Loucy (cell line): ENCODE measurements around the gene FBH1.
"Not testable (repeated sequence)": the region's sequence is repeated elsewhere in the genome, so short reads cannot be mapped to it uniquely, and the experiment has no call there.

Experiments used
- H2AFZ ChIP-seq: fragments of 200-600 bp; sonication (generic); 2 replicates; pipeline ENCODE4 v1.6.0; 2016; ENCODE audit warnings: antibody characterized with exemption, mild to moderate bottlenecking, low read length, moderate library complexity
- H3F3A ChIP-seq: fragments of 200-600 bp; 2 replicates; pipeline ENCODE4 v1.6.0; 2016; ENCODE audit warnings: antibody characterized with exemption, low read depth, mild to moderate bottlenecking
- H3K27me3 ChIP-seq: fragments of 200-600 bp; sonication (generic); 2 replicates; pipeline ENCODE4 v1.6.1; 2014; ENCODE audit warnings: low read length, mild to moderate bottlenecking; ENCODE audit not compliant: insufficient read depth, poor library complexity, severe bottlenecking
- H3K36me3 ChIP-seq: fragments of 200-600 bp; sonication (generic); 2 replicates; pipeline ENCODE4 v1.6.1; 2016; ENCODE audit warnings: low read length; ENCODE audit not compliant: insufficient read depth
- H3K4me1 ChIP-seq: fragments of 200-600 bp; sonication (generic); 2 replicates; pipeline ENCODE4 v1.5.1; 2014; ENCODE audit warnings: low read length, mild to moderate bottlenecking; ENCODE audit not compliant: insufficient read depth, poor library complexity, severe bottlenecking
- H3K4me2 ChIP-seq: fragments of 200-600 bp; sonication (generic); 2 replicates; pipeline ENCODE4 v1.6.0; 2014; ENCODE audit warnings: antibody characterized with exemption, low read length, low read depth, mild to moderate bottlenecking; ENCODE audit not compliant: poor library complexity, severe bottlenecking
- H3K4me3 ChIP-seq: fragments of 200-600 bp; sonication (generic); 2 replicates; pipeline ENCODE4 v1.5.1; 2014; ENCODE audit warnings: low read length, mild to moderate bottlenecking, mixed read lengths; ENCODE audit not compliant: poor library complexity, severe bottlenecking
- H3K79me2 ChIP-seq: fragments of 200-600 bp; sonication (generic); 2 replicates; pipeline ENCODE4 v1.6.1; 2014; ENCODE audit warnings: low read length; ENCODE audit not compliant: insufficient read depth
- H3K9ac ChIP-seq: fragments of 200-600 bp; sonication (generic); 2 replicates; pipeline ENCODE4 v1.6.0; 2014; ENCODE audit warnings: mild to moderate bottlenecking, low read depth, low read length, moderate library complexity; ENCODE audit not compliant: poor library complexity, severe bottlenecking
- H3K9me2 ChIP-seq: fragments of 200-600 bp; sonication (generic); replicated peaks from 2 replicates; pipeline ENCODE4 v1.6.1; 2016; ENCODE audit warnings: low read depth, low read length, mixed read lengths
- H3K9me3 ChIP-seq: fragments of 200-600 bp; sonication (generic); 2 replicates; pipeline ENCODE4 v1.6.1; 2014; ENCODE audit warnings: mild to moderate bottlenecking, antibody characterized with exemption, low read length, low read depth; ENCODE audit not compliant: insufficient read depth
- H4K20me1 ChIP-seq: fragments of 200-600 bp; sonication (generic); 2 replicates; pipeline ENCODE4 v1.6.0; 2014; ENCODE audit warnings: antibody characterized with exemption, low read length, mild to moderate bottlenecking; ENCODE audit not compliant: insufficient read depth, poor library complexity, severe bottlenecking
- CTCF ChIP-seq: fragments of 200-600 bp; sonication (generic); conservative IDR thresholded peaks from 2 replicates; pipeline ENCODE4 v1.5.1; 2014; ENCODE audit warnings: mild to moderate bottlenecking, antibody characterized with exemption, low read length
- EZH2phosphoT487 ChIP-seq: fragments of 200-600 bp; IDR thresholded peaks from 2 replicates; pipeline ENCODE4 v1.6.1; 2018; ENCODE audit warnings: antibody characterized with exemption, mild to moderate bottlenecking, moderate library complexity, borderline replicate concordance

The FBH1 gene

GRCh38 chr10:5960070-5960972, 70.3 kb downstream of the FBH1 start:
- Histone ChIP-seq H3K9ac (no peak overlapping the region), H3F3A (no peaks in the 10 kb centered on the region), H3K36me3 (no peaks in the 10 kb centered on the region), H3K4me1 (no peaks in the 10 kb centered on the region), H3K79me2 (no peaks in the 10 kb centered on the region), H3K9me3 (no peaks in the 10 kb centered on the region), H3K9me2 (no peaks in the 10 kb centered on the region), H3K4me2 (no peak overlapping the region), H3K27me3 (no peaks in the 10 kb centered on the region), H4K20me1 (no peaks in the 10 kb centered on the region), H2AFZ (no peak overlapping the region), H3K4me3 (no peak overlapping the region)
- TF ChIP-seq CTCF (no peak), EZH2phosphoT487 (no peak)

- H3K9ac ChIP-seq, H3K79me2 ChIP-seq, H3K4me3 ChIP-seq: not testable (repeated sequence)
Observed at GRCh38 chr10:5960973-5961275, 70.9 kb downstream of the FBH1 start.

GRCh38 chr10:5961405-5962100, 71.5 kb downstream of the FBH1 start:
- no peaks in the 10 kb centered on the region for H3K9me2 ChIP-seq
- H3K4me2 ChIP-seq = no peak overlapping the region
- no peak overlapping the region for H2AFZ ChIP-seq
- H3F3A ChIP-seq = no peaks in the 10 kb centered on the region
- TF ChIP-seq CTCF = no peak
- no peak for TF ChIP-seq EZH2phosphoT487
- H3K36me3 ChIP-seq = no peaks in the 10 kb centered on the region
- H3K4me1 ChIP-seq = no peaks in the 10 kb centered on the region
- no peaks in the 10 kb centered on the region for H3K79me2 ChIP-seq
- H3K4me3 ChIP-seq = no peak overlapping the region
- H3K9me3 ChIP-seq = no peaks in the 10 kb centered on the region
- H4K20me1 ChIP-seq = no peaks in the 10 kb centered on the region
- H3K9ac ChIP-seq = no peak overlapping the region
- H3K27me3 ChIP-seq = no peaks in the 10 kb centered on the region

More at GRCh38 chr10:5960973-5961275, 70.9 kb downstream of the FBH1 start:
- H3K9me2 ChIP-seq, H3K9me3 ChIP-seq, H3F3A ChIP-seq, H3K27me3 ChIP-seq, H2AFZ ChIP-seq, H3K36me3 ChIP-seq, H3K4me2 ChIP-seq, H4K20me1 ChIP-seq, H3K4me1 ChIP-seq: not testable (repeated sequence)

GRCh38 chr10:5962358-5962940, 72.4 kb downstream of the FBH1 start:
- H3F3A ChIP-seq, H3K4me2 ChIP-seq, H3K79me2 ChIP-seq: not testable (repeated sequence)

More at GRCh38 chr10:5962358-5962940, 72.4 kb downstream of the FBH1 start:
- not testable (repeated sequence) for H3K9ac ChIP-seq, H3K9me2 ChIP-seq, H2AFZ ChIP-seq, H3K4me3 ChIP-seq, H3K27me3 ChIP-seq, H3K4me1 ChIP-seq, H4K20me1 ChIP-seq, H3K9me3 ChIP-seq, H3K36me3 ChIP-seq
